NCI-H2227 (cell line): ENCODE results near the gene LRIG1.

ENCODE experiments used
- DNase-seq: peaks from one replicate; lab custom pipeline; 2025; ENCODE audit not compliant: unreplicated experiment; lab: John Stamatoyannopoulos, UW

Gene LRIG1

GRCh38 chr3:66489115-66489514 lies 11.7 kb downstream of the LRIG1 start:
- DNase-seq, result no peak

- DNase-seq, result no peak
These were observed 12.3 kb downstream of the LRIG1 start for GRCh38 chr3:66488492-66488891.

- peak; percentile 18 for DNase-seq
These were observed 13.4 kb downstream of the LRIG1 start for GRCh38 chr3:66487465-66487864.

- DNase-seq, result no peak
These were observed 14.2 kb downstream of the LRIG1 start for GRCh38 chr3:66486646-66487045.

GRCh38 chr3:66486202-66486601 lies 14.6 kb downstream of the LRIG1 start:
- DNase-seq, result no peak

- no peak for DNase-seq
These were observed 15.4 kb downstream of the LRIG1 start for GRCh38 chr3:66485291-66485968.

- no peak for DNase-seq
These were observed 16.5 kb downstream of the LRIG1 start for GRCh38 chr3:66484106-66484844.

- DNase-seq, result no peak
These were observed 17.4 kb downstream of the LRIG1 start for GRCh38 chr3:66483409-66483906.

- DNase-seq, result no peak
These were observed 17.8 kb downstream of the LRIG1 start for GRCh38 chr3:66483006-66483405.

- no peak for DNase-seq
These were observed 18.8 kb downstream of the LRIG1 start for GRCh38 chr3:66482018-66482404.

- DNase-seq, result no peak
These were observed 19.5 kb downstream of the LRIG1 start for GRCh38 chr3:66481071-66482017.

- no peak for DNase-seq
These were observed 20.2 kb downstream of the LRIG1 start for GRCh38 chr3:66480666-66481065.

GRCh38 chr3:66479532-66479947 lies 21.3 kb downstream of the LRIG1 start:
- no peak for DNase-seq

- peak; percentile 44 for DNase-seq
These were observed 21.9 kb downstream of the LRIG1 start for GRCh38 chr3:66478960-66479359.

- no peak for DNase-seq
These were observed 23.0 kb downstream of the LRIG1 start for GRCh38 chr3:66477856-66478255.

GRCh38 chr3:66476852-66477381 lies 23.9 kb downstream of the LRIG1 start:
- DNase-seq, result no peak

- no peak for DNase-seq
These were observed 25.3 kb downstream of the LRIG1 start for GRCh38 chr3:66475386-66476020.

GRCh38 chr3:66473692-66474091 lies 27.1 kb downstream of the LRIG1 start:
- no peak for DNase-seq

GRCh38 chr3:66473181-66473580 lies 27.6 kb downstream of the LRIG1 start:
- no peak for DNase-seq

- DNase-seq, result no peak
These were observed 28.3 kb downstream of the LRIG1 start for GRCh38 chr3:66472313-66473134.
